Raji (cell line): ENCODE data around the gene XRCC6.

Source experiments
- POLR2A ChIP-seq: IDR thresholded peaks from 2 replicates; pipeline ENCODE4 v1.6.1; 2011; ENCODE audit warnings: low read depth, low read length, control low read depth; ENCODE audit not compliant: insufficient read depth

The XRCC6 gene

DNA sequence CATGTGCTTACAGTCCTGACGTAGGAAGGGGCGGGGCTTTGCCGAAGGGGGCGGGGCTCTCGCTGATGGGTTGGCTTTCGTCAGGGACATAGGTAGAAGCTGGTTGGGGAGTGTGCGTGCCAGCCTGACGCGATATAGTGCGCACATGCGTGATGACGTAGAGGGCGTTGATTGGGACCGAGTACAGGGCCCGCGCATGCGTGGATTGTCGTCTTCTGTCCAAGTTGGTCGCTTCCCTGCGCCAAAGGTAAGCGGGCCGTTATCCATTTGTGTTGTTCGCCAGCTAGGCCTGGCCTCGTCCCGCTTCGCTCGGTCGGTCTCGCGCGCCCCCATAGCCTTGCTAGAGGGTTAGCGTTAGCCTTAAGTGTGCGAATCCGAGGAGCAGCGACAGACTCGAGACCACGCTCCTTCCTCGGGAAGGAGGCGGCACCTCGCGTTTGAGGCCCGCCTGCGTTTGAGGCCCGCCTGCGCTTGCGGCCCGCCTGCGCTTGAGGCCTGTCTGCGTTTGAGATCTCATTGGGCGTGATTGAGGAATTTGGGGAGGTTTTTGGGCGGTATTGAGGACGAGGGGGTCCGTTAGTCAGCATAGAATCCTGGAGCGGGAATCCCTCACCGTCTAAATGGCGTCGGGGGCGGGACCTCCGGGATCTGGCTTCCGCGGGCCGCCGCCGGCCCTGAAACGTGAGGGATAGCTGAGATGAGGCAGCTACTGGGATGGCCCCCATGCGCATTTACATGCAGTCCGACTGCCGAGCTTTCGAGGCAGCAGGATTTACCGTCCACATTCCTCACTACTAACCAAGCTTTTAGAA, at the start of gene XRCC6:
TSS of gene XRCC6 (plus strand) at position 197 of the 812 bp plus-strand sequence. CDS start 710 bp downstream, outside the sequence.
- peak; percentile 94 for TF ChIP-seq POLR2A

- TF ChIP-seq POLR2A, result no peak
These were observed 49.3 kb upstream of the XRCC6 start for GRCh38 chr22:41571786-41572185.

- TF ChIP-seq POLR2A, result no peak
These were observed 47.4 kb upstream of the XRCC6 start for GRCh38 chr22:41573677-41574076.

DNA sequence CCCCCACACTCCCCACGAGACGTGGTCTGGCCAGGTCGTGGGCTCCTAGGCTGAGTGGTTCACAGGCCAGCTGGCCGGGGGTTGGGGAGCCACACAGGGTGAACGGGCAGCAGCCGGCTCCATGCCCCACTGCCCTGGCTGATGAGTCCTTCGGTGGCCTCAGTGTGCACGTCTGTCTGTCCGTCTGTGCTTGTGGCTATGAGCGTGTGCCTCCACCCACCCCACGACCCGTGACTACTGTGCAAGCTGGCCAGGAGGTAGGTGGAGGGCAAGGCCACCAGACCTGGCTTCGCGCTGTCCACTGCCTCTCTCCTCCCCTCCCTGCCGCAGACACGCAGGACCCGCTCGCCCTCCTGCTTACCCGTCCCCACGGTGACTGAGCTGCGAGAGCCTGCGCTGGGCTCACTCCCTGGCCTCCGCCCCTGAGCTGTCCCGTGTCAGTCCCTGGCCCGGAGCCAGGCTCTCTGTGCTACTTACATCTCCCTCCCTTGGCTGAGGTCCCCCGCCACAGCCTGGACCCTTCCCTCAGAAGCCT, 46.2 kb upstream of the XRCC6 start:
- TF ChIP-seq POLR2A, result no peak

- TF ChIP-seq POLR2A, result no peak
These were observed 45.6 kb upstream of the XRCC6 start for GRCh38 chr22:41575533-41575932.

DNA sequence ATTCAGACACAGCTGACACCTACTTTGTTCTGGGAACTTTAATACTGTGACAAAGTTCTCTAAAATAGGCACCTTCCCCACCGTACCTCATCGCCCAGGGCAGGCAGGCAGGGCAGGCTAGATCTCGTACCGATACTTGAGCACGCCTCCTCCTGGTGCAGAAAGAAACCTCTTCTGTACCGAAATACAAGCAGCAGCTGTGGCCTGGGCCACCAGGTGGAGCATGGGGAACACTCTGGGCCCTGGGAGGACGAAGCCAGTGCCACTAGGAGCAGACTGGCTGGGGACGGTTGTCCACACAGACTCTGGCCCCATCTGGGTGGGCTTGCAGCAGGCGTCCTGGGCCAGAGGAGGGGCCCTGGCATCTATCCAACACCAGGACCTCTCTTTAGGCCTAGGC, 44.2 kb upstream of the XRCC6 start:
- TF ChIP-seq POLR2A, result no peak

GRCh38 chr22:41578114-41578513, 43.0 kb upstream of the XRCC6 start:
- TF ChIP-seq POLR2A, result no peak

GRCh38 chr22:41578818-41579217, 42.3 kb upstream of the XRCC6 start:
- TF ChIP-seq POLR2A, result no peak

DNA sequence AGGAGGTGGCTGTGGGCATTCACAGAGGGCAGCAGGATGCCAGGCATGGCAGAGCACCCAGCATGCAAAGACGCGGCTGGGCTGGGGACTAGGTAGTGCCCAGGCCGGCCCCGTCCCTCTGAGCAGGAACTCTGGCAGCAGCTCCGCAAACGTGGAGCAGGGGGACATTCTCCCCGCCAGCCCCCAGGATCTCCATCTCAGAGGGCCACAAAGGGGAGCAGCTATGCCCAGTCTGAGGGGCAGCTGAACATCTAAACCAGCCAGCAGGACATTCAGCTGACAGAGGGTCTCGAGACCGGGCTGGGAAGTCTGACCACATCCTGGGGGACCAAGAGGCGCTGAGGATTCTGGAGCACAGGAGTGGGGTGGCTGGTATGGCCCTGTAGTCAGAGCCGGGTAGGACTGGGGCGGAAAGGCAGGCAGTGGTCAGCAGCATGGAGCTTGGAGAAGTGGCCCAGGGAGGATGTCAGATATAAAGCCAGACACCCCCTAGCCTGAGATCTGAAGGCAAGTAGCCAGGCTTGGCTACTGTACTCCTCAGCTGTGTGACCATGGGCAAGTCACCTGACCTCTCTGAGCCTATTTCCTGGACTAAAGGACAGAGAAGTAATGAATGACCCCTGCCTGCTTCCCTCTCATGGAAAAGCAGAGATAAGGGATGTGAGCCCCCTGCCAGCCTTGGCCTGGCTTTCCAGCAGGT, 41.6 kb upstream of the XRCC6 start:
- no peak for TF ChIP-seq POLR2A

GRCh38 chr22:41579997-41580355, 41.1 kb upstream of the XRCC6 start:
- TF ChIP-seq POLR2A, result no peak

GRCh38 chr22:41582694-41583093, 38.4 kb upstream of the XRCC6 start:
- TF ChIP-seq POLR2A, result no peak

- TF ChIP-seq POLR2A, result no peak
These were observed 36.2 kb upstream of the XRCC6 start for GRCh38 chr22:41584881-41585280.

DNA sequence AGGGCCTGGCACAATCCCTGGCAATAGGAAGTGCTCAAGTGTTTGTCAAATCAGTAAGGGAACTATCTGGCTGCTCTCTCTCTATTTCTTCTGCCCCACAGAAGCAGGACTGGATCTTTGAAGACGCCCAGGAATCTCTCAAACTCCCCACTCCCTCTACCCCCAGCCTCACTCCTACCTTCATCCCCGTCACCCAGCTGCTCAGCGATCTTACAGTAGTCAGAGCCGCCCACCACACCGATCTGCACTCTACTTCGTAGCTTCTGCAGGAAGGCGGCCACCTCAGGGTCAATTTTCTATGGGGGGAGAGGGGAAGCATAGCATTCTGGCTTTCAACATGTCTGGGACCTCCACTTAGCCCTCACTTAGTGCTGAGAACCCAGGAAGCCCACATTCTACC, 35.2 kb upstream of the XRCC6 start:
- TF ChIP-seq POLR2A, result no peak

DNA sequence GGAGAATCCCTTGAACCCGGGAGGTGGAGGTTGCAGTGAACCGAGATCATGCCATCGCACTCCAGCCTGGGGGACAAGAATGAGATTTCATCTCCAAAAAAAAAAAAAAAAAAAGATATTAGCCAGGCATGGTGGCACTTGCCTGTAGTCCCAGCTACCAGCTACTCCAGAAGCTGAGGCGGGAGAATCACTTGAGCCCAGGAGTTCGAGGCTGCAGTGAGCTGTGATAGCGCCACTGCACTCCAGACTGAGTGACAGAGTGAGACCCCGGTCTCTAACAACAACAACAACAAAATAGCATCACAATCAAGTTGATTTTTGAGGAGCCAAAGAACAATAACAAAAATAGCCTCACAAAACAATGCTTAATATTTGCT, 33.8 kb upstream of the XRCC6 start:
- TF ChIP-seq POLR2A, result no peak

DNA sequence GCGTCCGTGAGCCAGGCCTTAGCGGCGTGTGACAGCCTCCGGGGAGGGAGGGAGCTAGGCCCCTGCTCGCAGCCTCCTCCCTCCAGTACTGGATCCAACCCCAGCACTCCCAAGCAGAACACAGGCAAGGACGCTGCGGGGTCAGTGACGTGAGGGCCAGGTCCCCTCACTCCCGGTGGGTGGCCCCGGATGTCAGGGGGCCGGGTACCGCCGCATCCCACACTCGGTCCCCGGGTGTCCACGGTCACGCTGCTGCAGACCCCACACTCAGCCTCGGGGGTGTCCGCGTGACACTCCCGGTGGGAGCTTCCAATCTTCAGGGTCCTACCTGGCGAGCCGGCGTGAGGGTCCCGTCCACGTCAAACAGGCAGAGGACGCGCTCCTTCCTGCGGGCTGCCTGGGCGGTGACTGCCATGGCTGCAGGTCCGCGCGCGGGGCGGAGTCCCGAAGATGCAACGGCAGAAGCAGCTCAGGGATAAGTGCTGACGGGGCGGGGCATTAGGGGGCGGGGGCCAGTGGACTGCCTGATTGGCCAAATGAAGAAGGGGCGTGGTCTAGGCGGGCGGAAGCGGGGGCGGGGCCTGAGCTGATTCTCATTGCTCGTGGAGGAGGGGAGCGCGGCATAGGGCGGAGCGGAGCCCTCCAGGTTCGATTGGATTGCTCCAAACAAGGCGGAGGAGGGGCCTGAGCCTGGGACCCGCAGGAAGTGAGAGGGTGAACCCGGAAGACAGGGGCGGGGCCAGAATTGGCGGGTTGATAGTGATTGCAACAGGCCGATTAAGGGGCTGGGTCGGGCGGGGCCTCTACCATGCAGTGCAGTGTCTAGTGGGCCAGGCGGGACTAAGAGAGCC, 31.5 kb upstream of the XRCC6 start, which contains the start of gene PMM1:
TSS of gene PMM1 (minus strand) at position 450 of the 851 bp plus-strand sequence. CDS start at position 415, 35 bp downstream.
- peak; percentile 77 for TF ChIP-seq POLR2A

DNA sequence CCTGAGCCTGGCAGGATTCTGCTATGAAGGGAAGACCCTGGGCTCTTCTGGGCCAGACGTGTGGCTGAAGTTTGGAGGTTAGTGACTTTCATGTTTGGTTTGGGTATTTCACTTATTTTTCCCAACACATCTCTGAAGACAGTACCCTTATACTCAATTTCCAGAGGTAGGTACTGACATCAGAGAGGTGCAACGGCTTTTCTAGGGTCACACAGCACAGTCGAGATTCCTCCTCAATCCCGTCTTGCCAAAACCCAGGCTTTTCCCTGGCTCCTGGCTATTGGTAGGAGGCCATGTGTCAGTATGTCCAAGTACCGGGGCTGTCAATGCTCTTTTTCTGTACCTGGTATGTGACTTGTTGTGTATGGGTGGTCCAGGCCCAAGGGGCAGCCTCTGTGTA, 25.4 kb upstream of the XRCC6 start:
- no peak for TF ChIP-seq POLR2A
